Measurements from ENCODE around the gene GALNT14. TPM values are rescaled to one million over a fixed set of nuclear protein-coding genes. Genes with fewer than 3 reads are reported as not detected.

The GALNT14 gene
- total and polyA plus RNA-seq, 2 of the 13 experiments (the other 11 are each of a cell fraction or from before 2014, with no cell fraction given) = not detected

DNA sequence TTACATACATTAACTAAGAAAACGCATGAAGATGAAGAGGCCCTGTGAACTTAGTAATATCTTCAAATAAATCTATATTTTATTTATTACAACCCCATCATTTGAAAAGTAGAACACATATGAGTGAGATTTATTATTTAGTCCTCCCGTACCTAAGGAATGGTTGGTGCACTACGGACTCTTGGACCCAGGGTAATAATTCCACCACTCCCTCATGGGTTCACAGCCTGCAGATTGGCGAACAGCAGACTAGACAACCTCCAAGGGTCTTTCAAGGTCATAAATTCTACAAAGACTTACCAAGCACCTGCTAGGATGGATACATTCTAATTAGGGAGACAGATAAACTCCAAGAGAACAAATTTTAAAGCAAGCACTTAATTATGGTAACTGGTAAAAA, 51.6 kb downstream of the GALNT14 start (continued):
- TF ChIP-seq, protein P1, sequence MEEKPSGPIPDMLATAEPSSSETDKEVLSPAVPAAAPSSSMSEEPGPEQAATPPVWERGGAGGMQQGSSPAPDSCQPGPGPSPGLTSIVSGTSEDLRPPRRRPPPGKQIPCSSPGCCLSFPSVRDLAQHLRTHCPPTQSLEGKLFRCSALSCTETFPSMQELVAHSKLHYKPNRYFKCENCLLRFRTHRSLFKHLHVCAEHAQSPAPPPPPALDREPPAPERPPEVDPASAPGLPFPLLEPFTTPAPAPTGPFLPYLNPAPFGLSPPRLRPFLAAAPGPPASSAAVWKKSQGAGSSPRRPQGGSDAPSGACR (CRISPR knock-in tag; IDR thresholded peaks at IDR 0.05) = no peak
- TF ChIP-seq, protein P2, sequence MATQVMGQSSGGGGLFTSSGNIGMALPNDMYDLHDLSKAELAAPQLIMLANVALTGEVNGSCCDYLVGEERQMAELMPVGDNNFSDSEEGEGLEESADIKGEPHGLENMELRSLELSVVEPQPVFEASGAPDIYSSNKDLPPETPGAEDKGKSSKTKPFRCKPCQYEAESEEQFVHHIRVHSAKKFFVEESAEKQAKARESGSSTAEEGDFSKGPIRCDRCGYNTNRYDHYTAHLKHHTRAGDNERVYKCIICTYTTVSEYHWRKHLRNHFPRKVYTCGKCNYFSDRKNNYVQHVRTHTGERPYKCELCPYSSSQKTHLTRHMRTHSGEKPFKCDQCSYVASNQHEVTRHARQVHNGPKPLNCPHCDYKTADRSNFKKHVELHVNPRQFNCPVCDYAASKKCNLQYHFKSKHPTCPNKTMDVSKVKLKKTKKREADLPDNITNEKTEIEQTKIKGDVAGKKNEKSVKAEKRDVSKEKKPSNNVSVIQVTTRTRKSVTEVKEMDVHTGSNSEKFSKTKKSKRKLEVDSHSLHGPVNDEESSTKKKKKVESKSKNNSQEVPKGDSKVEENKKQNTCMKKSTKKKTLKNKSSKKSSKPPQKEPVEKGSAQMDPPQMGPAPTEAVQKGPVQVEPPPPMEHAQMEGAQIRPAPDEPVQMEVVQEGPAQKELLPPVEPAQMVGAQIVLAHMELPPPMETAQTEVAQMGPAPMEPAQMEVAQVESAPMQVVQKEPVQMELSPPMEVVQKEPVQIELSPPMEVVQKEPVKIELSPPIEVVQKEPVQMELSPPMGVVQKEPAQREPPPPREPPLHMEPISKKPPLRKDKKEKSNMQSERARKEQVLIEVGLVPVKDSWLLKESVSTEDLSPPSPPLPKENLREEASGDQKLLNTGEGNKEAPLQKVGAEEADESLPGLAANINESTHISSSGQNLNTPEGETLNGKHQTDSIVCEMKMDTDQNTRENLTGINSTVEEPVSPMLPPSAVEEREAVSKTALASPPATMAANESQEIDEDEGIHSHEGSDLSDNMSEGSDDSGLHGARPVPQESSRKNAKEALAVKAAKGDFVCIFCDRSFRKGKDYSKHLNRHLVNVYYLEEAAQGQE (IDR thresholded peaks at IDR 0.05; ENCODE audit: borderline replicate concordance in 1 of 2, low read depth in 1 of 2, low read length in 2 of 2) = no peak
- TF ChIP-seq DNMT1 (CRISPR knock-in tag; IDR thresholded peaks at IDR 0.05) (no peak), HDAC2 (CRISPR knock-in tag; IDR thresholded peaks at IDR 0.05) (no peak), GATAD2A (CRISPR knock-in tag; IDR thresholded peaks at IDR 0.05) (no peak), TRIM24 (CRISPR knock-in tag; IDR thresholded peaks at IDR 0.05) (no peak), ZBTB7B (CRISPR knock-in tag; IDR thresholded peaks at IDR 0.05) (no peak), ZNF232 (CRISPR knock-in tag; IDR thresholded peaks at IDR 0.05; ENCODE audit: borderline replicate concordance) (no peak), MAF1 (CRISPR knock-in tag; IDR thresholded peaks at IDR 0.05; ENCODE audit: borderline replicate concordance) (no peak)
- TF ChIP-seq, protein P3, sequence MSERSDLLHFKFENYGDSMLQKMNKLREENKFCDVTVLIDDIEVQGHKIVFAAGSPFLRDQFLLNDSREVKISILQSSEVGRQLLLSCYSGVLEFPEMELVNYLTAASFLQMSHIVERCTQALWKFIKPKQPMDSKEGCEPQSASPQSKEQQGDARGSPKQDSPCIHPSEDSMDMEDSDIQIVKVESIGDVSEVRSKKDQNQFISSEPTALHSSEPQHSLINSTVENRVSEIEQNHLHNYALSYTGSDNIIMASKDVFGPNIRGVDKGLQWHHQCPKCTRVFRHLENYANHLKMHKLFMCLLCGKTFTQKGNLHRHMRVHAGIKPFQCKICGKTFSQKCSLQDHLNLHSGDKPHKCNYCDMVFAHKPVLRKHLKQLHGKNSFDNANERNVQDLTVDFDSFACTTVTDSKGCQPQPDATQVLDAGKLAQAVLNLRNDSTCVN (CRISPR knock-in tag; IDR thresholded peaks at IDR 0.05; ENCODE audit: borderline replicate concordance) = no peak
- TF ChIP-seq, protein P4, sequence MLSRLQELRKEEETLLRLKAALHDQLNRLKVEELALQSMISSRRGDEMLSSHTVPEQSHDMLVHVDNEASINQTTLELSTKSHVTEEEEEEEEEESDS (CRISPR knock-in tag; IDR thresholded peaks at IDR 0.05; ENCODE audit: borderline replicate concordance) = no peak
- TF ChIP-seq, protein P5, sequence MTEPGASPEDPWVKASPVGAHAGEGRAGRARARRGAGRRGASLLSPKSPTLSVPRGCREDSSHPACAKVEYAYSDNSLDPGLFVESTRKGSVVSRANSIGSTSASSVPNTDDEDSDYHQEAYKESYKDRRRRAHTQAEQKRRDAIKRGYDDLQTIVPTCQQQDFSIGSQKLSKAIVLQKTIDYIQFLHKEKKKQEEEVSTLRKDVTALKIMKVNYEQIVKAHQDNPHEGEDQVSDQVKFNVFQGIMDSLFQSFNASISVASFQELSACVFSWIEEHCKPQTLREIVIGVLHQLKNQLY (CRISPR knock-in tag; IDR thresholded peaks at IDR 0.05) = no peak
